B cell (primary cell): ENCODE data around the gene CD63. TPM values are rescaled to one million over a fixed set of nuclear protein-coding genes. Genes with fewer than 3 reads are reported as not detected.

Experiments used
- ATAC-seq: fragments of 200-7000 bp; cut with Tn5 transposase; one replicate; pipeline ENCODE4 v1.10.0; 2021; ENCODE audit warnings: low read depth, mild to moderate bottlenecking, moderate number of reproducible peaks, moderate library complexity
- CTCF ChIA-PET: fragments of 350-600 bp; sonication (Branson Sonifier 250); formaldehyde crosslinking; loops from one replicate; lab custom pipeline; 2021; ENCODE audit warnings: antibody characterized with exemption, inconsistent platforms; lab: Charles Lee
- POLR2A ChIA-PET: fragments of 350-600 bp; sonication (Branson Sonifier 250); formaldehyde crosslinking; loops from one replicate; lab custom pipeline; 2021; ENCODE audit warnings: antibody characterized with exemption; lab: Charles Lee
- DNase-seq: peaks from one replicate; pipeline ENCODE4 v3.0.0; 2013
- H2AFZ ChIP-seq: 2 replicates; pipeline ENCODE4 v1.6.1; 2012; ENCODE audit warnings: mild to moderate bottlenecking, low read depth, low read length; ENCODE audit not compliant: insufficient read depth, poor library complexity, severe bottlenecking
- H3K27ac ChIP-seq, 2 donors: 1 replicate in 1 of 2; 2 replicates in 1 of 2; pipeline ENCODE4 v1.5.1; 2012 to 2013; ENCODE audit warnings: low read length in 2 of 2, mild to moderate bottlenecking in 2 of 2, moderate library complexity in 1 of 2
- H3K27me3 ChIP-seq, 4 experiments: fragments of 200-600 bp in 1 of 4; sonication (generic) in 1 of 4; replicated peaks in 1 of 4; 1 replicate in 2 of 4; 2 replicates in 2 of 4; pipeline versions ENCODE4 v1.6.1 to v1.7.0; 2013 to 2016; ENCODE audit warnings: low read length in 3 of 4, mild to moderate bottlenecking in 2 of 4, mixed read lengths in 1 of 4, moderate library complexity in 1 of 4; ENCODE audit not compliant: insufficient read depth in 4 of 4, control insufficient read depth in 3 of 4; ENCODE audit errors: control extremely low read depth in 1 of 4
- H3K36me3 ChIP-seq, 2 experiments: replicated peaks in 1 of 2; 1 replicate in 1 of 2; 2 replicates in 1 of 2; pipeline versions ENCODE4 v1.6.1 to v1.7.1; 2013; ENCODE audit warnings: low read length in 1 of 2; ENCODE audit not compliant: insufficient read depth in 2 of 2, control insufficient read depth in 1 of 2; ENCODE audit errors: control extremely low read depth in 1 of 2, extremely low read depth in 1 of 2
- H3K4me1 ChIP-seq, 2 donors: fragments of 200-600 bp in 1 of 2; sonication (generic) in 1 of 2; 1 replicate in 1 of 2; 2 replicates in 1 of 2; pipeline versions ENCODE4 v1.5.1 to v1.6.1; 2013 to 2017; ENCODE audit warnings: low read length in 2 of 2; ENCODE audit not compliant: control insufficient read depth in 2 of 2, insufficient read depth in 2 of 2
- H3K4me2 ChIP-seq: replicated peaks from 2 replicates; pipeline ENCODE3; 2012; ENCODE audit warnings: mild to moderate bottlenecking, low read depth, low read length; ENCODE audit not compliant: poor library complexity, severe bottlenecking
- H3K4me3 ChIP-seq, 5 experiments: fragments of 200-600 bp in 1 of 5; sonication (generic) in 1 of 5; 1 replicate in 3 of 5; 2 replicates in 2 of 5; pipeline versions ENCODE4 v1.5.1 to v1.7.0; 2011 to 2016; ENCODE audit warnings: low read length in 4 of 5, mild to moderate bottlenecking in 4 of 5, low read depth in 2 of 5, control low read depth in 1 of 5, moderate library complexity in 1 of 5; ENCODE audit not compliant: insufficient read depth in 1 of 5; ENCODE audit errors: control extremely low read depth in 1 of 5, extremely low read depth in 1 of 5
- H3K79me2 ChIP-seq: fragments of 200-600 bp; sonication (generic); one replicate; pipeline ENCODE4 v1.6.0; 2016; ENCODE audit warnings: low read length; ENCODE audit not compliant: control insufficient read depth, insufficient read depth
- H3K9ac ChIP-seq: fragments of 200-600 bp; sonication (generic); 2 replicates; pipeline ENCODE4 v1.6.1; 2017; ENCODE audit warnings: mild to moderate bottlenecking, low read length, moderate library complexity
- H3K9me3 ChIP-seq, 3 donors: one replicate each; pipeline versions ENCODE4 v1.6.1 to v1.7.1; 2013; ENCODE audit warnings: low read length in 2 of 3; ENCODE audit not compliant: control insufficient read depth in 2 of 3, insufficient read depth in 1 of 3; ENCODE audit errors: control extremely low read depth in 1 of 3
- H4K20me1 ChIP-seq: 2 replicates; pipeline ENCODE4 v1.6.0; 2012; ENCODE audit warnings: mild to moderate bottlenecking, low read length; ENCODE audit not compliant: insufficient read depth, control insufficient read depth, poor library complexity, severe bottlenecking
- H3K27ac Mint-ChIP-seq: one replicate; pipeline ENCODE4 v1.8.0; 2021; ENCODE audit warnings: mixed read lengths
- H3K27me3 Mint-ChIP-seq: one replicate; pipeline ENCODE4 v1.8.0; 2021; ENCODE audit warnings: mixed read lengths
- H3K4me1 Mint-ChIP-seq: one replicate; pipeline ENCODE4 v1.8.0; 2021; ENCODE audit warnings: mixed read lengths
- H3K4me3 Mint-ChIP-seq: one replicate; pipeline ENCODE4 v1.8.0; 2021; ENCODE audit warnings: mixed read lengths
- H3K9me3 Mint-ChIP-seq: one replicate; pipeline ENCODE4 v1.8.0; 2022; ENCODE audit warnings: mixed read lengths; ENCODE audit not compliant: insufficient read depth
- CTCF ChIP-seq: fragments of 200-600 bp; IDR thresholded peaks from one replicate; pipeline ENCODE4 v1.8.0; 2022; ENCODE audit warnings: antibody characterized with exemption, mild to moderate bottlenecking
- EZH2 ChIP-seq: IDR thresholded peaks from 2 replicates; pipeline ENCODE4 v1.6.1; 2012; ENCODE audit warnings: borderline replicate concordance, low read depth, mild to moderate bottlenecking, moderate library complexity, low read length; ENCODE audit not compliant: insufficient read depth, poor library complexity, severe bottlenecking
- WGBS: methylation state at CpG from one replicate; pipeline ENCODE4 v1.1.5; 2013; ENCODE audit warnings: missing lambda C conversion rate; ENCODE audit not compliant: insufficient coverage; 5-methylcytosine and 5-hydroxymethylcytosine counted together
- intact Hi-C: fragments of 100-400 bp; cut with micrococcal nuclease; formaldehyde crosslinking; loops from one replicate; pipeline ENCODE4 v1.10.0; 2022
- polyA plus RNA-seq: library from polyadenylated mRNA; depleted of rRNA; stranded (reverse); fragments of >200 nt; gene quantifications from 2 replicates; pipeline ENCODE4 v1.2.3, GENCODE V29; 2012
- total RNA-seq, 2 donors: library from RNA; stranded (reverse); fragments of 120-200 nt in 1 of 2; gene quantifications; 1 replicate in 1 of 2; 2 replicates in 1 of 2; pipeline versions ENCODE4 v1.2.3 to v1.2.4, GENCODE V29; 2013 to 2022

Gene CD63
- total and polyA plus RNA-seq, 2 donors (not counting 1 experiment from before 2014, with no cell fraction given): 43.0 to 104 TPM

- under 1% methylated on average over 23 of the region's 39 CpGs for WGBS
- Histone ChIP-seq H3K9me3 (no peaks in the 10 kb centered on the region), H4K20me1 (no peaks in the 10 kb centered on the region), H3K4me2 (peak within 1 kb of the TSS; percentile 96), H3K27ac (no peak within 1 kb of the TSS), H3K9ac (peak within 1 kb of the TSS; percentile 69), H3K4me3 (peak within 1 kb of the TSS; percentile 38 to 81 (median 58)), H3K4me1 (peaks cover 19 to 21% of the 10 kb centered on the region in 2 donors), H3K79me2 (no peaks in the 10 kb centered on the region), H3K36me3 (no peaks in the 10 kb centered on the region), H3K27me3 (peaks cover 0 to 20% (median 8%) of the 10 kb centered on the region in 4 experiments), H2AFZ (peak within 1 kb of the TSS; percentile 91)
- H3K4me3 Mint-ChIP-seq: peak within 1 kb of the TSS; percentile 90
- H3K9me3 Mint-ChIP-seq: no peaks in the 10 kb centered on the region
- H3K27me3 Mint-ChIP-seq: peaks cover 18% of the 10 kb centered on the region
- ChIA-PET CTCF (interaction anchor here (1.0 to 2.8 kb wide), 3 partner anchors 26 to 52 kb away, joined by 3 to 15 read pairs (median 4); no protein-coding TSS in a partner anchor), POLR2A (interaction anchor here (0.6 to 1.2 kb wide), 2 partner anchors 8 to 30 kb away, joined by 3 to 5 read pairs; partner anchors contain the start of gene BLOC1S1)
- peak; percentile 84 for ATAC-seq
- H3K27ac Mint-ChIP-seq: peak within 1 kb of the TSS; percentile 24
- peaks cover 28% of the 10 kb centered on the region for H3K4me1 Mint-ChIP-seq
- DNase-seq: peak; percentile 56
- intact Hi-C loops: loop anchor here (5.0 kb wide), 1 partner anchor 36 kb away; no protein-coding TSS in a partner anchor
- TF ChIP-seq CTCF (no peak), EZH2 (no peak)
Measured at GRCh38 chr12:55707841-55708694, 20.7 kb downstream of the CD63 start, which contains the start of gene ITGA7. ITGA7 (minus strand) TSS chr12:55707904; CDS start chr12:55707682, 222 bp downstream.
